ENCODE measurements around the gene FOXL3. TPM values are rescaled to one million over a fixed set of nuclear protein-coding genes. Genes with fewer than 3 reads are reported as not detected.
"Not testable (repeated sequence)": the region's sequence is repeated elsewhere in the genome, so short reads cannot be mapped to it uniquely, and the experiment has no call there.

Gene FOXL3
- total RNA-seq, 1 donor from 2014 or later: not detected

- intact Hi-C loops (cut with DNase I): no loop called here
- ATAC-seq: no peak
- no peak for DNase-seq (ENCODE audit: low spot score)
Observed at GRCh38 chr7:253581-254336, 36.2 kb upstream of the FOXL3 start.

- DNase-seq (ENCODE audit: low spot score) (no peak), ATAC-seq (no peak)
- intact Hi-C loops (cut with DNase I): no loop called here
Observed at GRCh38 chr7:254337-255037, 35.5 kb upstream of the FOXL3 start.

GRCh38 chr7:255038-255435 is 34.9 kb upstream of the FOXL3 start:
- DNase-seq (ENCODE audit: low spot score) (no peak), ATAC-seq (no peak)
- intact Hi-C loops (cut with DNase I): no loop called here

GRCh38 chr7:255721-256361 is 34.1 kb upstream of the FOXL3 start:
- ATAC-seq: no peak
- DNase-seq (ENCODE audit: low spot score): no peak
- intact Hi-C loops (cut with DNase I): no loop called here

GRCh38 chr7:256461-256940 is 33.5 kb upstream of the FOXL3 start:
- DNase-seq (ENCODE audit: low spot score) (no peak), ATAC-seq (no peak)
- intact Hi-C loops (cut with DNase I): no loop called here

- no peak for ATAC-seq
- intact Hi-C loops (cut with DNase I): no loop called here
- no peak for DNase-seq (ENCODE audit: low spot score)
Observed at GRCh38 chr7:256981-257646, 32.9 kb upstream of the FOXL3 start.

- intact Hi-C loops (cut with DNase I): no loop called here
- DNase-seq (ENCODE audit: low spot score) (no peak), ATAC-seq (no peak)
Observed at GRCh38 chr7:257647-257992, 32.4 kb upstream of the FOXL3 start.

GRCh38 chr7:258476-259190 is 31.3 kb upstream of the FOXL3 start:
- intact Hi-C loops (cut with DNase I): no loop called here
- DNase-seq (ENCODE audit: low spot score): no peak
- ATAC-seq: no peak

GRCh38 chr7:259191-259505 is 30.8 kb upstream of the FOXL3 start:
- intact Hi-C loops (cut with DNase I): no loop called here
- ATAC-seq (no peak), DNase-seq (ENCODE audit: low spot score) (no peak)

- DNase-seq (ENCODE audit: low spot score): no peak
- no peak for ATAC-seq
- intact Hi-C loops (cut with DNase I): no loop called here
Observed at GRCh38 chr7:259751-260405, 30.1 kb upstream of the FOXL3 start.

GRCh38 chr7:260441-261281 is 29.3 kb upstream of the FOXL3 start:
- intact Hi-C loops (cut with DNase I): no loop called here
- ATAC-seq: no peak
- DNase-seq (ENCODE audit: low spot score): no peak

GRCh38 chr7:261341-262250 is 28.4 kb upstream of the FOXL3 start:
- ATAC-seq: no peak
- DNase-seq (ENCODE audit: low spot score): no peak
- intact Hi-C loops (cut with DNase I): no loop called here

- DNase-seq (ENCODE audit: low spot score): no peak
- intact Hi-C loops (cut with DNase I): no loop called here
Observed at GRCh38 chr7:262251-262572, 27.8 kb upstream of the FOXL3 start.

GRCh38 chr7:262631-263311 is 27.2 kb upstream of the FOXL3 start:
- intact Hi-C loops (cut with DNase I); DNase-seq (ENCODE audit: low spot score); ATAC-seq: not testable (repeated sequence)

More at GRCh38 chr7:262251-262572, 27.8 kb upstream of the FOXL3 start:
- ATAC-seq: no peak

GRCh38 chr7:263483-264351 is 26.3 kb upstream of the FOXL3 start:
- DNase-seq (ENCODE audit: low spot score); intact Hi-C loops (cut with DNase I); ATAC-seq: not testable (repeated sequence)
